Activated CD4-positive, alpha-beta memory T cell treated with anti-CD3 and anti-CD28 coated beads for 36 hours (primary cell): Measurements from ENCODE around the gene AGAP6. TPM values are rescaled to one million over a fixed set of nuclear protein-coding genes. Genes with fewer than 3 reads are reported as not detected.
"Not testable (repeated sequence)": the region's sequence is repeated elsewhere in the genome, so short reads cannot be mapped to it uniquely, and the experiment has no call there.

Experiments
- CTCF ChIA-PET: fragments of 350-600 bp; sonication (Branson Sonifier 250); formaldehyde crosslinking; loops from one replicate; lab custom pipeline; 2021; ENCODE audit warnings: antibody characterized with exemption, inconsistent platforms; lab: Charles Lee
- POLR2A ChIA-PET: fragments of 350-600 bp; sonication (Branson Sonifier 250); formaldehyde crosslinking; loops from one replicate; lab custom pipeline; 2021; ENCODE audit warnings: antibody characterized with exemption; lab: Charles Lee
- DNase-seq: peaks from one replicate; pipeline ENCODE4 v3.0.0-alpha.2; 2020
- H3K27ac Mint-ChIP-seq: one replicate; pipeline ENCODE4 v1.8.0; 2021; ENCODE audit warnings: mixed read lengths
- H3K27me3 Mint-ChIP-seq: one replicate; pipeline ENCODE4 v1.8.0; 2021; ENCODE audit warnings: mixed read lengths
- H3K36me3 Mint-ChIP-seq: one replicate; pipeline ENCODE4 v1.8.0; 2021; ENCODE audit warnings: mixed read lengths
- H3K4me1 Mint-ChIP-seq: one replicate; pipeline ENCODE4 v1.8.0; 2021; ENCODE audit warnings: low read depth, mixed read lengths
- H3K4me3 Mint-ChIP-seq: one replicate; pipeline ENCODE4 v1.8.0; 2021; ENCODE audit warnings: mild to moderate bottlenecking, mixed read lengths
- H3K9me3 Mint-ChIP-seq: one replicate; pipeline ENCODE4 v1.8.0; 2021; ENCODE audit warnings: mixed read lengths
- intact Hi-C: fragments of 100-400 bp; cut with micrococcal nuclease; formaldehyde crosslinking; loops from one replicate; pipeline ENCODE4 v1.15.1; 2023
- total RNA-seq, 2 experiments: library from RNA; stranded (reverse); gene quantifications; one replicate each; pipeline ENCODE4 v1.2.3, GENCODE V29; 2021

Gene AGAP6
- 10 to 100 TPM; 11.6 to 11.8 TPM for total RNA-seq

DNA sequence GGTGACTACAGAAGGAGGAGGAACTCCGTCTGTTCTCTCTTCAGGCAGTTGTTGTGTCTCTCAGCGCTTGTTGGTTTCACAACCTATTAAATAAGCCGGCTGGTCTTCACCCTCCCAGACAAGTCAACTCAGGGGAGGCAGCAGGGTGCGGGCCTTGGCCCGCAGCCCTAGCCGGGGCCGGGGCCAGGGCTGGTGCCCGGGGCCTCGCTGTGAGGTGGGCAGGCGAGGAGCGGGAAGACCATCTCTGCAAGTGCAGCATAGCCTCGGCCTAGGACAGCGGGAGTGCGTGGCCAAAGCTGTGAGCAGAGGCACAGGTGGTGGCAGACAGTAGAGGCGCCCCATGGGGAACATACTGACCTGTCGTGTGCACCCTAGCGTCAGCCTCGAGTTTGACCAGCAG, at the start of gene AGAP6:
Gene AGAP6 (plus strand): TSS at position 31 of the 400 bp plus-strand sequence. CDS start 310 bp downstream, at position 341.
- H3K4me3 Mint-ChIP-seq, CTCF ChIA-PET, intact Hi-C loops: not testable (repeated sequence)

DNA sequence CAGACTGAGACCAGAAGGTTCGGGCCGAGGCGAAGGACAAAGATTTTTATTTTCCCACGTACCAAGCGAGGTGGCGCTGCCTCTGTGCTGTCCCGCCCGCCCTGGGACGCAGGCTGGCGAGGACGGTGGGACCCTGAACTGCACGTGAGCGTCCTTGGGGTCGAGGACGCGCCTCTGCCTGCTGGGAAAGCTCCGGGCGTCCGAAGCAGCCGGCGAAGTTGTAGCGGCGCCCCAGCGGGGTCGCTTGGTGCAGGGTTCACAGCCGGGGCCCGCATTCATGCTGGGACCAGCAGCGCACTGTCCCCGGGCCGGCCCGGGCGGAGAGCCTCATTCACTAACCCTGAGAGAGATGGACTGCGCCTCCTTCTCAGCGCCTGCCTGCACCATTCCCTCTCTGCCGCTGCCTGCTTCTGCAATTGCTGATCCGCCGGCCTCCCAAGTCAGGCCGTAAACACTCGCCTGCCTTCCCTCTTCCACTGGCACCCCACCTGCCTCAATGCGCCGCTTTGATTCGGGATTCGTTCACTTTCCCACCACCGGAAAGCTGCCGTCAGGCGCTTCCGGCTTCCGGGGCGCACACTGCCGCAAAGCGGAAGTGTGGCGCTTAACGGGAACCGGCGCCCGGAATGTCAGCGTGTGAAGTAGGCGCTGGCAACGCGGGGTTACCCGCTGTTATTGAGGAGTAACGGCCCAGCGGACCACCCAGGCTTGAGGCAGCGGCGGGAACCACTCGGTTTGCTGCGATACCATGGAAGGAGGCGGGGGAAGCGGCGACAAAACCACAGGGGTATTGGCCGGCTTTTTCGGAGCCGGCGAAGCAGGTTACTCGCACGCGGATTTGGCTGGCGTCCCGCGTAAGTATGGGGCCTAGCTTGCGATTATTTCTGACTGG, 46.5 kb upstream of the AGAP6 start, which contains the start of the genes PARG and TIMM23B:
Gene PARG (minus strand): TSS at position 581 of the 892 bp plus-strand sequence. CDS start 302 bp downstream, at position 279.
Gene TIMM23B (plus strand): TSS at position 607 of the 892 bp plus-strand sequence. CDS start 142 bp downstream, at position 749.
- H3K36me3 Mint-ChIP-seq: peaks cover 11% of the 10 kb centered on the region
- CTCF ChIA-PET, POLR2A ChIA-PET: not testable (repeated sequence)

More for the DNA sequence above, at the start of gene AGAP6:
- H3K36me3 Mint-ChIP-seq, H3K4me1 Mint-ChIP-seq, H3K27ac Mint-ChIP-seq, POLR2A ChIA-PET, H3K9me3 Mint-ChIP-seq, DNase-seq, H3K27me3 Mint-ChIP-seq: not testable (repeated sequence)

GRCh38 chr10:49942339-49942705, 45.9 kb upstream of the AGAP6 start:
- H3K9me3 Mint-ChIP-seq, intact Hi-C loops, CTCF ChIA-PET, POLR2A ChIA-PET, H3K27me3 Mint-ChIP-seq: not testable (repeated sequence)
- Mint-ChIP-seq H3K36me3 (peaks cover 14% of the 10 kb centered on the region), H3K4me3 (peak overlapping the region; percentile 96), H3K27ac (peak overlapping the region; percentile 83), H3K4me1 (peaks cover 19% of the 10 kb centered on the region)
- peak; percentile 8 for DNase-seq

More for the DNA sequence above, 46.5 kb upstream of the AGAP6 start, which contains the start of the genes PARG and TIMM23B:
- Mint-ChIP-seq H3K27ac (peak within 1 kb of the TSS; percentile 83), H3K4me1 (peaks cover 19% of the 10 kb centered on the region), H3K4me3 (peak within 1 kb of the TSS; percentile 96)
- H3K27me3 Mint-ChIP-seq, H3K9me3 Mint-ChIP-seq, intact Hi-C loops: not testable (repeated sequence)
- peak; percentile 88 for DNase-seq

DNA sequence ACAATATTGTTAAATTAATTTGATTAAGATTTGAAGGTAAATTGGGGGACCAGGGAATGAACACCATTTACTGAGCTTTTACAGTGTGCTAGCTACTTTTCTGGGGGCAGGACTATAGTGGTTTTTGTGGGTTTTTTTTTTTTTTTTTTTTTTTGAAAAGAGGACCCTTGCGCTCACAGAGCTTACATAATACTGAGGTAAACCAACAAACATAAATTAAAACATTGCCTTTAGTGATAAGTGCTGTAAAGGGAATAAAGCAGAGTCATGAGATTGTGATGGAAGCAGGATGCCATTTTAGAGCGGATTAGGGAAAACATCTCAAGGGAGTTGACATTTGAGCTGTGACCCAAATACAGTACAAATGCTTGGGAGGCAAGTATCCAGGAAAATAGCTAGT, 44.6 kb upstream of the AGAP6 start:
- POLR2A ChIA-PET, H3K4me3 Mint-ChIP-seq: not testable (repeated sequence)
- H3K4me1 Mint-ChIP-seq: peaks cover 15% of the 10 kb centered on the region

DNA sequence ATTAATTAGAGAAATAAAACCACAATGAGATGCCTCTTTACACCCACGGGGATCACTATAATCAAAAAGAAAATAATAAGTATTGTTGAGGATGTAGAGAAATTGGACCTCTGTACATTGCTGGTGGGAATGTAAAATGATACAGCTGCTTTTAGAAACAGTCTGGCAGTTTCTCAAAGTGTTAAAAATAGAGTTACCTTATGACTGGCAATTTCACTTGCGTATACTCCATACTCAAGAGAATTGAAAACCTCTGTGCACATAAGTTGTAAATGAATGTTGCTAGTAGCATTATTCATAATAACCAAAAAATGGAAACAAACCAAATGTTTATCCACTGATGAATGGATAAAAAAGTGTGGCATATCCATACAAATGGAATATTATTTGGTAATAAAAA, 40.1 kb upstream of the AGAP6 start:
- H3K36me3 Mint-ChIP-seq: peaks cover 23% of the 10 kb centered on the region
- H3K4me3 Mint-ChIP-seq, H3K27ac Mint-ChIP-seq, intact Hi-C loops, H3K4me1 Mint-ChIP-seq, POLR2A ChIA-PET, H3K27me3 Mint-ChIP-seq, DNase-seq, CTCF ChIA-PET, H3K9me3 Mint-ChIP-seq: not testable (repeated sequence)

More for the DNA sequence above, 44.6 kb upstream of the AGAP6 start:
- CTCF ChIA-PET, intact Hi-C loops, DNase-seq, H3K27me3 Mint-ChIP-seq, H3K27ac Mint-ChIP-seq, H3K9me3 Mint-ChIP-seq: not testable (repeated sequence)
- peaks cover 15% of the 10 kb centered on the region for H3K36me3 Mint-ChIP-seq

- H3K4me3 Mint-ChIP-seq, DNase-seq, intact Hi-C loops, H3K9me3 Mint-ChIP-seq, H3K27ac Mint-ChIP-seq, CTCF ChIA-PET, H3K4me1 Mint-ChIP-seq, H3K27me3 Mint-ChIP-seq, POLR2A ChIA-PET: not testable (repeated sequence)
- H3K36me3 Mint-ChIP-seq: peaks cover 25% of the 10 kb centered on the region
These were observed 39.5 kb upstream of the AGAP6 start for GRCh38 chr10:49948737-49949136.

GRCh38 chr10:49952006-49952405, 36.2 kb upstream of the AGAP6 start:
- H3K27me3 Mint-ChIP-seq, intact Hi-C loops, H3K4me1 Mint-ChIP-seq, POLR2A ChIA-PET, H3K27ac Mint-ChIP-seq, CTCF ChIA-PET, DNase-seq, H3K4me3 Mint-ChIP-seq, H3K9me3 Mint-ChIP-seq: not testable (repeated sequence)
- peaks cover 17% of the 10 kb centered on the region for H3K36me3 Mint-ChIP-seq

- POLR2A ChIA-PET, H3K4me1 Mint-ChIP-seq: not testable (repeated sequence)
These were observed 35.1 kb upstream of the AGAP6 start for GRCh38 chr10:49953122-49953521.

DNA sequence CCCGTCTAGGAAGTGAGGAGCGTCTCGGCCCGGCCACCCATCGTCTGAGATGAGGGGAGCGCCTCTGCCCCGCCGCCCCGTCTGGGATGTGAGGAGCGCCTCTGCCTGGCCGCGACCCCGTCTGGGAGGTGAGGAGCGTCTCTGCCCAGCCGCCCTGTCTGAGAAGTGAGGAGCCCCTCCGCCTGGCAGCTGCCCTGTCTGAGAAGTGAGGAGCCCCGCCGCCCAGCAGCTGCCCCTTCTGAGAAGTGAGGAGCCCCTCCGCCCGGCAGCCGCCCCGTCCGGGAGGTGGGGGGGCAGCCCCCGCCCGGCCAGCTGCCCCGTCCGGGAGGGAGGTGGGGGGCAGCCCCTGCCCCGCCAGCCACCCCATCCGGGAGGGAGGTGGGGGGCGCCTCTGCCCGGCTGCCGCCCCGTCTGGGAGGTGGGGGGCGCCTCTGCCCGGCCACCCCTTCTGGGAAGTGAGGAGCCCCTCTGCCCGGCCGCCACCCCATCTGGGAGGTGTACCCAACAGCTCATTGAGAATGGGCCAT, 17.8 kb upstream of the AGAP6 start:
- POLR2A ChIA-PET, H3K27ac Mint-ChIP-seq, DNase-seq, CTCF ChIA-PET, H3K36me3 Mint-ChIP-seq, H3K4me1 Mint-ChIP-seq, intact Hi-C loops, H3K27me3 Mint-ChIP-seq, H3K9me3 Mint-ChIP-seq, H3K4me3 Mint-ChIP-seq: not testable (repeated sequence)

More at GRCh38 chr10:49953122-49953521, 35.1 kb upstream of the AGAP6 start:
- H3K4me3 Mint-ChIP-seq, intact Hi-C loops, H3K27me3 Mint-ChIP-seq, H3K9me3 Mint-ChIP-seq, CTCF ChIA-PET, DNase-seq, H3K27ac Mint-ChIP-seq: not testable (repeated sequence)
- H3K36me3 Mint-ChIP-seq: peaks cover 17% of the 10 kb centered on the region

DNA sequence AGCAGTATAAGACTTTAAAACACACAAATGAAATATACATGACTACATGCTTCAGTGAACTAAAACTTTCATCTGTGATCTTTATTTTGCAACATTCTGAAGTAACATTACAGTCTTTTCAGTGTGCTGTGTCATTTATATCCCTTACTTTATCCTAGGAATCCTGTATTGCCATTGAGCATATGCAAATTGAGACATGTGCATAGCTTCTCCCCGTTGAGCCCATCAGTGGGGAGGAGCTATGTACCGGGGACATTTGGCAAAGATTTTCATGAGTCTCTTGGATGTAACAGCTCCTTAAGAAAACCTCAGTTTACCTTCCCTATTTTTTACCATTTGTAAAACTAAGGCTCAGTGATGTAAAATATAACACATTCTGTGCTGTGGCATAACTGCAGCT, 16.7 kb upstream of the AGAP6 start:
- H3K4me1 Mint-ChIP-seq, H3K27me3 Mint-ChIP-seq, DNase-seq, H3K36me3 Mint-ChIP-seq, H3K27ac Mint-ChIP-seq, H3K9me3 Mint-ChIP-seq, intact Hi-C loops, H3K4me3 Mint-ChIP-seq, POLR2A ChIA-PET, CTCF ChIA-PET: not testable (repeated sequence)

- intact Hi-C loops, CTCF ChIA-PET: not testable (repeated sequence)
These were observed 16.1 kb upstream of the AGAP6 start for GRCh38 chr10:49972094-49972493.

GRCh38 chr10:49977756-49978155, 10.4 kb upstream of the AGAP6 start:
- H3K9me3 Mint-ChIP-seq, CTCF ChIA-PET: not testable (repeated sequence)

More at GRCh38 chr10:49972094-49972493, 16.1 kb upstream of the AGAP6 start:
- H3K4me3 Mint-ChIP-seq, DNase-seq, H3K9me3 Mint-ChIP-seq, H3K27me3 Mint-ChIP-seq, H3K27ac Mint-ChIP-seq, H3K36me3 Mint-ChIP-seq, POLR2A ChIA-PET, H3K4me1 Mint-ChIP-seq: not testable (repeated sequence)

More at GRCh38 chr10:49977756-49978155, 10.4 kb upstream of the AGAP6 start:
- DNase-seq, H3K36me3 Mint-ChIP-seq, H3K4me1 Mint-ChIP-seq, H3K27me3 Mint-ChIP-seq, H3K4me3 Mint-ChIP-seq, POLR2A ChIA-PET, intact Hi-C loops, H3K27ac Mint-ChIP-seq: not testable (repeated sequence)
